GM19239 (cell line): ENCODE data around the gene BLCAP.
"Not testable (repeated sequence)": the region's sequence is repeated elsewhere in the genome, so short reads cannot be mapped to it uniquely, and the experiment has no call there.

Source experiments
- DNase-seq: peaks from one replicate; pipeline ENCODE4 v3.0.0; 2011; ENCODE audit warnings: low spot score; ENCODE audit not compliant: insufficient read length
- FAIRE-seq: peaks from 2 replicates; lab custom pipeline; 2011; peaks lifted over from hg19 to GRCh38; lab: Jason Lieb, UNC

BLCAP gene

GRCh38 chr20:37494301-37494700 is 33.4 kb downstream of the BLCAP start:
- FAIRE-seq = no peak
- no peak for DNase-seq

- no peak for DNase-seq
- FAIRE-seq = no peak
These were observed 34.7 kb downstream of the BLCAP start for GRCh38 chr20:37492945-37493344.

GRCh38 chr20:37492096-37492625 is 35.5 kb downstream of the BLCAP start:
- FAIRE-seq (no peak), DNase-seq (no peak)

- no peak for DNase-seq
- no peak for FAIRE-seq
These were observed 36.9 kb downstream of the BLCAP start for GRCh38 chr20:37490663-37491350.

GRCh38 chr20:37486209-37486608 is 41.5 kb downstream of the BLCAP start:
- FAIRE-seq, DNase-seq: not testable (repeated sequence)

GRCh38 chr20:37484331-37484730 is 43.3 kb downstream of the BLCAP start:
- DNase-seq (no peak), FAIRE-seq (no peak)

GRCh38 chr20:37481610-37482009 is 46.1 kb downstream of the BLCAP start:
- FAIRE-seq (no peak), DNase-seq (no peak)

GRCh38 chr20:37480919-37481318 is 46.8 kb downstream of the BLCAP start:
- FAIRE-seq (no peak), DNase-seq (no peak)

GRCh38 chr20:37479925-37480691 is 47.6 kb downstream of the BLCAP start:
- no peak for FAIRE-seq
- no peak for DNase-seq

- FAIRE-seq = no peak
These were observed 48.4 kb downstream of the BLCAP start for GRCh38 chr20:37479266-37479665.

GRCh38 chr20:37477041-37477440 is 50.6 kb downstream of the BLCAP start:
- no peak for FAIRE-seq
- DNase-seq = no peak

More at GRCh38 chr20:37479266-37479665, 48.4 kb downstream of the BLCAP start:
- DNase-seq = no peak

- DNase-seq (no peak), FAIRE-seq (no peak)
These were observed 52.4 kb downstream of the BLCAP start for GRCh38 chr20:37475252-37475651.

GRCh38 chr20:37474386-37474785 is 53.3 kb downstream of the BLCAP start:
- DNase-seq (no peak), FAIRE-seq (no peak)

- DNase-seq (no peak), FAIRE-seq (no peak)
These were observed 54.3 kb downstream of the BLCAP start for GRCh38 chr20:37473249-37474000.

GRCh38 chr20:37472435-37472834 is 55.2 kb downstream of the BLCAP start:
- FAIRE-seq, DNase-seq: not testable (repeated sequence)

GRCh38 chr20:37471741-37472235 is 55.9 kb downstream of the BLCAP start:
- no peak for FAIRE-seq
- no peak for DNase-seq

GRCh38 chr20:37470190-37470589 is 57.5 kb downstream of the BLCAP start:
- DNase-seq, FAIRE-seq: not testable (repeated sequence)

GRCh38 chr20:37469531-37469930 is 58.1 kb downstream of the BLCAP start:
- FAIRE-seq (no peak), DNase-seq (no peak)

- DNase-seq (no peak), FAIRE-seq (no peak)
These were observed 58.8 kb downstream of the BLCAP start for GRCh38 chr20:37468886-37469285.
